ENCODE measurements around the gene FAM3A.

Gene FAM3A

DNA sequence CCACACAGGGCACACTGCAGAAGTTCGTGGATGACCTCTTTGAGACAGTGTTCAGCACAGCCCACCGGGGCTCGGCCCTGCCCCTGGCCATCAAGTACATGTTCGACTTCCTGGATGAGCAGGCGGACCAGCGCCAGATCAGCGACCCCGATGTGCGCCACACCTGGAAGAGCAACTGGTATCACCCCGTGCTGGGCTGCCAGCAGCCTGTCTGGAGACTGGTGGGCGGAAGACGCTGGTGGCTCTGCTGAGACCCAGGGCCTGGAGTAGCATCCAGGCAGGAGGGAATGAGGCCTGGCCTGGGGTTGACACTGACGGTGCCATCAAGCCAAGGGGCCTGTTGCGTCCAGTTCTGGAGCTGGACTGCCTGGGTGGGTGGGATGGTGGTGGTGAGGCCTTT lies 45.6 kb downstream of the FAM3A start:
- Histone ChIP-seq H3K4me3 (ENCODE audit: insufficient read depth, low read depth, low read length) (no peak overlapping the region), H3K36me3 (ENCODE audit: control insufficient read depth, insufficient read depth, low read length) (no peaks in the 10 kb centered on the region), H3K9me3 (ENCODE audit: control insufficient read depth, low read length) (no peaks in the 10 kb centered on the region), H3K27ac (ENCODE audit: insufficient read depth, low read depth, low read length, poor library complexity, severe bottlenecking) (no peak overlapping the region), H3K4me1 (ENCODE audit: control insufficient read depth, insufficient read depth, low read length) (no peaks in the 10 kb centered on the region), H3K27me3 (ENCODE audit: control insufficient read depth, insufficient read depth, low read length, poor library complexity, severe bottlenecking) (no peaks in the 10 kb centered on the region)
- 95 to 97% methylated on average over 14 of the region's 14 CpGs for WGBS, 2 experiments

DNA sequence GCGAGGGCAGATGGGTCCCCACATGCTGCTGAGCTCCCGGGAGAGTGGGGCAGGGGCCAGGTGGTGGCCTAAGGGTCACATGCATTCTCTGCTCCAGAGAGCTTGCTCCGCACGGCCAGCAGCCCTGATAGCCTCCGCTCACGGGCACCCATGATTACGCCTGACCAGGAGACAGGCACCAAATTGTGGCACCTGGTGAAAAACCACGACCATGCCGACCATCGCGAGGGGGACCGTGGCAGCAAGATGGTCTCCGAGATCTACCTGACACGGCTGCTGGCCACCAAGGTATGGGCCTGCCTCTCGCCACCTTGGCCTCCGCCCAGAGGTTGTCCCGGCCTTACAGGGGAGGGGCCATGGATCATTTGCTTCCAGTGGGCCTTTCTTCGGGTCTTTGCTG lies 46.2 kb downstream of the FAM3A start:
- WGBS, 2 experiments, result 97% methylated on average over 18 of the region's 18 CpGs
- Histone ChIP-seq H3K36me3 (ENCODE audit: control insufficient read depth, insufficient read depth, low read length) (no peaks in the 10 kb centered on the region), H3K9me3 (ENCODE audit: control insufficient read depth, low read length) (no peaks in the 10 kb centered on the region), H3K27me3 (ENCODE audit: control insufficient read depth, insufficient read depth, low read length, poor library complexity, severe bottlenecking) (no peaks in the 10 kb centered on the region), H3K27ac (ENCODE audit: insufficient read depth, low read depth, low read length, poor library complexity, severe bottlenecking) (no peak overlapping the region), H3K4me1 (ENCODE audit: control insufficient read depth, insufficient read depth, low read length) (no peaks in the 10 kb centered on the region), H3K4me3 (ENCODE audit: insufficient read depth, low read depth, low read length) (no peak overlapping the region)

DNA sequence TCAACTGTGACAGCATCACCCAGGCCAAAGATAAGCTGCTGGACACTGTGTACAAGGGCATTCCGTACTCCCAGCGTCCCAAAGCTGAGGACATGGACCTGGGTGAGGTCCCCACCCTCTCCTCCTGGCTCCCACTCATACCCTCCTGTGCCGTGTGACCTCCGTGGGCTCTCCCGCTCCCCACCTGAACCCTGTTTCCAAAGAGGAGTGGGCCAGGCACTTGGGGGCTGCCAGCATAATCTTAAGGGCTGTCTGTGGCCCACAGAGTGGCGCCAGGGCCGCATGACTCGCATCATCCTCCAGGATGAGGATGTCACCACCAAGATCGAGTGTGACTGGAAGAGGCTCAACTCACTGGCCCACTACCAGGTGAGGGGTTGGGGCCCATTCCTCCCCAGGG lies 46.9 kb downstream of the FAM3A start:
- Histone ChIP-seq H3K9me3 (ENCODE audit: control insufficient read depth, low read length) (no peaks in the 10 kb centered on the region), H3K36me3 (ENCODE audit: control insufficient read depth, insufficient read depth, low read length) (no peaks in the 10 kb centered on the region)
- WGBS, 2 experiments, result 93 to 96% methylated on average over 9 of the region's 9 CpGs

DNA sequence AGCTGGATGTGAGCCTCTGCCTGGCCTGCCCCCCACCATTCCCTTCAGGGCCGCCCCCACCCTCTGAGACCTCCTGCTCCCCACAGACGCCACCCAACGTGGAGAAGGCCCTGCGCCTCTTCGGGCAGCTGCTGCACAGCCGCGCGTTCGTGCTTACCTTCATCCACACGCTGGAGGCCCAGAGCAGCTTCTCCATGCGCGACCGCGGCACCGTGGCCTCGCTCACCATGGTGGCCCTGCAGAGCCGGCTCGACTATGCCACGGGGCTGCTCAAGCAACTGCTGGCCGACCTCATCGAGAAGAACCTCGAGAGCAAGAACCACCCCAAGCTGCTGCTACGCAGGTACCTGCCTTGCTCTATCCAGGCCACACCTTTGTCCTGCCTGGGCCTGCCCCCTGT lies 47.8 kb downstream of the FAM3A start:
- no peaks in the 10 kb centered on the region for H3K9me3 ChIP-seq (ENCODE audit: control insufficient read depth, low read length)
- H3K36me3 ChIP-seq (ENCODE audit: control insufficient read depth, insufficient read depth, low read length), result no peaks in the 10 kb centered on the region
- H3K4me1 ChIP-seq (ENCODE audit: control insufficient read depth, insufficient read depth, low read length), result no peaks in the 10 kb centered on the region
- no peak overlapping the region for H3K27ac ChIP-seq (ENCODE audit: insufficient read depth, low read depth, low read length, poor library complexity, severe bottlenecking)
- 96 to 97% methylated on average over 23 of the region's 23 CpGs for WGBS, 2 experiments
- no peaks in the 10 kb centered on the region for H3K27me3 ChIP-seq (ENCODE audit: control insufficient read depth, insufficient read depth, low read length, poor library complexity, severe bottlenecking)
- no peak overlapping the region for H3K4me3 ChIP-seq (ENCODE audit: insufficient read depth, low read depth, low read length)

More for the DNA sequence above, 46.9 kb downstream of the FAM3A start:
- Histone ChIP-seq H3K27me3 (ENCODE audit: control insufficient read depth, insufficient read depth, low read length, poor library complexity, severe bottlenecking) (no peaks in the 10 kb centered on the region), H3K4me1 (ENCODE audit: control insufficient read depth, insufficient read depth, low read length) (no peaks in the 10 kb centered on the region), H3K4me3 (ENCODE audit: insufficient read depth, low read depth, low read length) (no peak overlapping the region), H3K27ac (ENCODE audit: insufficient read depth, low read depth, low read length, poor library complexity, severe bottlenecking) (no peak overlapping the region)

DNA sequence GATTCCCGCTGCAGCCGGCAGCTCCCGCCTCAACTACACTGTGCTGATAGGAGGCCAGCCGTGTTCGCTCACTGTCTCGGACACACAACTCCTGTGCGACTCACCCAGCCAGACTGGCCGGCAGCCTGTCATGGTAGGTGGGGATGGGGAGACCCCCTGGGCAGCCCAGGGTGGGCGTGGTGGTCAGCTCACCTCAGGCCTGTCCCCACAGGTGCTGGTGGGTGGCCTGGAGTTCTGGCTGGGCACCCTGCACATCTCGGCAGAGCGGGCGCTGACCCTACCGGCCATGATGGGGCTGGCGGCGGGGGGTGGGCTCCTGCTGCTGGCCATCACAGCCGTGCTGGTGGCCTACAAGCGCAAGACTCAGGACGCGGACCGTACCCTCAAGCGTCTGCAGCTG lies 48.5 kb downstream of the FAM3A start:
- H3K27ac ChIP-seq (ENCODE audit: insufficient read depth, low read depth, low read length, poor library complexity, severe bottlenecking), result no peak overlapping the region
- 93 to 95% methylated on average over 21 of the region's 21 CpGs for WGBS, 2 experiments
- H3K36me3 ChIP-seq (ENCODE audit: control insufficient read depth, insufficient read depth, low read length), result no peaks in the 10 kb centered on the region
- H3K9me3 ChIP-seq (ENCODE audit: control insufficient read depth, low read length), result no peaks in the 10 kb centered on the region
- no peaks in the 10 kb centered on the region for H3K4me1 ChIP-seq (ENCODE audit: control insufficient read depth, insufficient read depth, low read length)
- no peak overlapping the region for H3K4me3 ChIP-seq (ENCODE audit: insufficient read depth, low read depth, low read length)
- no peaks in the 10 kb centered on the region for H3K27me3 ChIP-seq (ENCODE audit: control insufficient read depth, insufficient read depth, low read length, poor library complexity, severe bottlenecking)

DNA sequence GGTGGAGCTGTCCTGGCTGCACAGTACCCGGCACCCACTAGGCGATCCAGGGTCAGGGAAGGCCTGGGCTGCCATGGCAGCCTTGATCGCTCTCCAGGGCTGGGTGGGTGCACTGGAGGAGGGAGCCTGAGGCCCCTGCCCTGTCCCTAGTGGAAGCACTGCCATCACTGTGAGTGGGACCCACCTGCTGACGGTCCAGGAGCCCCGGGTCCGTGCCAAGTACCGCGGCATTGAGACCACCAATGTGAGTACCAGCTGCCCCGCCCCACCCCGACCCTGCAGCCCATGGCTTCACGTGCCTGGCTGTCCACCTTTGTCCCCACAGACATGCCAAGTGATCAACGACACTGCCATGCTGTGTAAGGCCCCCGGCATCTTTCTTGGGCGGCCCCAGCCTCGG lies 49.1 kb downstream of the FAM3A start:
- H3K9me3 ChIP-seq (ENCODE audit: control insufficient read depth, low read length), result no peaks in the 10 kb centered on the region
- H3K27me3 ChIP-seq (ENCODE audit: control insufficient read depth, insufficient read depth, low read length, poor library complexity, severe bottlenecking), result no peaks in the 10 kb centered on the region
- 96% methylated on average over 15 of the region's 15 CpGs for WGBS, 2 experiments
- H3K4me1 ChIP-seq (ENCODE audit: control insufficient read depth, insufficient read depth, low read length), result no peaks in the 10 kb centered on the region
- no peak overlapping the region for H3K4me3 ChIP-seq (ENCODE audit: insufficient read depth, low read depth, low read length)
- H3K36me3 ChIP-seq (ENCODE audit: control insufficient read depth, insufficient read depth, low read length), result no peaks in the 10 kb centered on the region
- no peak overlapping the region for H3K27ac ChIP-seq (ENCODE audit: insufficient read depth, low read depth, low read length, poor library complexity, severe bottlenecking)

DNA sequence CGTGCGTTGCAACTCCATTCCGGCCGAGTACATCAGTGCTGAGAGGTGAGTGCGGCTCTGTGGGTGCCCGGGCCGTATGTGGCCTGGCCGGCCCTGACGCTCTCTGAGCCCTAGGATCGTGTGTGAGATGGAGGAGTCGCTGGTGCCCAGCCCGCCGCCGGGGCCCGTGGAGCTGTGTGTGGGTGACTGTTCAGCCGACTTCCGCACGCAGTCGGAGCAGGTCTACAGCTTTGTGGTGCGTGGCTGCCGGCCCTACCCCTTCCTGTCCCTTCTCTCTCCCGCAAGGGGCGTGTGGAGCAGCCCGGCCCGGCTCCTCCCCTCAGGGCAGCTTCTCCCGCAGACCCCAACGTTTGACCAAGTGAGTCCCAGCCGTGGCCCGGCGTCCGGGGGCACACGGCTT lies 50.0 kb downstream of the FAM3A start:
- Histone ChIP-seq H3K9me3 (ENCODE audit: control insufficient read depth, low read length) (no peaks in the 10 kb centered on the region), H3K4me3 (ENCODE audit: insufficient read depth, low read depth, low read length) (no peak overlapping the region), H3K27me3 (ENCODE audit: control insufficient read depth, insufficient read depth, low read length, poor library complexity, severe bottlenecking) (no peaks in the 10 kb centered on the region), H3K4me1 (ENCODE audit: control insufficient read depth, insufficient read depth, low read length) (no peaks in the 10 kb centered on the region), H3K36me3 (ENCODE audit: control insufficient read depth, insufficient read depth, low read length) (no peaks in the 10 kb centered on the region), H3K27ac (ENCODE audit: insufficient read depth, low read depth, low read length, poor library complexity, severe bottlenecking) (no peak overlapping the region)
- 95 to 96% methylated on average over 32 of the region's 32 CpGs for WGBS, 2 experiments

DNA sequence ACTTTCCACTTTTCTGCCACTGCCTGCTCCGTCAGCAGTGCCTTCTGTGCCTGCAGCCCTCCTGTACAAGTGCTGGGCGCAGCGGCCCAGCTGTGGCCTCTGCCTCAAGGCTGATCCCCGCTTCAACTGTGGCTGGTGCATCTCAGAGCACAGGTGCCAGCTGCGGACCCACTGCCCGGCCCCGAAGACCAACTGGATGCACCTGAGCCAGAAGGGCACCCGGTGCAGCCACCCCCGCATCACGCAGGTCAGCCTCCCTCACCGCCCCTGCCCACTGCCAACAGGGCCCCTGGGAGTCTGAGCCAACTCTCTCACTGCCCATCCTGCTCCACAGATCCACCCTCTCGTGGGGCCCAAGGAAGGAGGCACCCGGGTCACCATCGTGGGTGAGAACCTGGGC lies 50.4 kb downstream of the FAM3A start:
- Histone ChIP-seq H3K27ac (ENCODE audit: insufficient read depth, low read depth, low read length, poor library complexity, severe bottlenecking) (no peak overlapping the region), H3K36me3 (ENCODE audit: control insufficient read depth, insufficient read depth, low read length) (no peaks in the 10 kb centered on the region), H3K4me1 (ENCODE audit: control insufficient read depth, insufficient read depth, low read length) (no peaks in the 10 kb centered on the region), H3K4me3 (ENCODE audit: insufficient read depth, low read depth, low read length) (no peak overlapping the region), H3K9me3 (ENCODE audit: control insufficient read depth, low read length) (no peaks in the 10 kb centered on the region), H3K27me3 (ENCODE audit: control insufficient read depth, insufficient read depth, low read length, poor library complexity, severe bottlenecking) (no peaks in the 10 kb centered on the region)
- 87 to 91% methylated on average over 14 of the region's 14 CpGs for WGBS, 2 experiments

DNA sequence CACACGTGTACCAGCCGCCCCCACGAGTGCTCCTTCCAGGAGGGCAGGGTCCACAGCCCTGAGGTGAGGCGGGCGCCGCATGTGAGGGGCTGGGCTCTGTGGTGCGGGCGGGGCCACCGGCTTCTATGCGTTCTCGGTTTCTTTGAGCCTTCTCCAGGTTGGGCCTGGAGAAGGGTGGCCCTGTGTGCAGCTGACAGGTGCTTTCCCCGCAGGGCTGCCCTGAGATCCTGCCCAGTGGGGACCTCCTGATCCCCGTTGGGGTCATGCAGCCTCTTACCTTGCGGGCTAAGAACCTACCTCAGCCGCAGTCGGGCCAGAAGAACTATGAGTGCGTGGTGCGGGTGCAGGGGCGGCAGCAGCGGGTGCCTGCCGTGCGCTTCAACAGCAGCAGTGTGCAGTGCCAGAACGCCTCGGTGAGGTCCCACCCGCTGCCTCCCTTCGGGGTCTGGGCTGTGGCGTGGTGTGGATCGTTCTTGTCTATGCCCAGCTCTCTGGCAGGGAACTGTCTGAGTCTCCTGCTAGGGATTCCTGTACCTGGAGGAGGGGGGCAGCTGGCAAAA lies 51.1 kb downstream of the FAM3A start:
- Histone ChIP-seq H3K4me3 (ENCODE audit: insufficient read depth, low read depth, low read length) (no peak overlapping the region), H3K27me3 (ENCODE audit: control insufficient read depth, insufficient read depth, low read length, poor library complexity, severe bottlenecking) (no peaks in the 10 kb centered on the region), H3K9me3 (ENCODE audit: control insufficient read depth, low read length) (no peaks in the 10 kb centered on the region), H3K27ac (ENCODE audit: insufficient read depth, low read depth, low read length, poor library complexity, severe bottlenecking) (no peak overlapping the region), H3K36me3 (ENCODE audit: control insufficient read depth, insufficient read depth, low read length) (no peaks in the 10 kb centered on the region), H3K4me1 (ENCODE audit: control insufficient read depth, insufficient read depth, low read length) (no peaks in the 10 kb centered on the region)
- 97 to 98% methylated on average over 28 of the region's 28 CpGs for WGBS, 2 experiments

DNA sequence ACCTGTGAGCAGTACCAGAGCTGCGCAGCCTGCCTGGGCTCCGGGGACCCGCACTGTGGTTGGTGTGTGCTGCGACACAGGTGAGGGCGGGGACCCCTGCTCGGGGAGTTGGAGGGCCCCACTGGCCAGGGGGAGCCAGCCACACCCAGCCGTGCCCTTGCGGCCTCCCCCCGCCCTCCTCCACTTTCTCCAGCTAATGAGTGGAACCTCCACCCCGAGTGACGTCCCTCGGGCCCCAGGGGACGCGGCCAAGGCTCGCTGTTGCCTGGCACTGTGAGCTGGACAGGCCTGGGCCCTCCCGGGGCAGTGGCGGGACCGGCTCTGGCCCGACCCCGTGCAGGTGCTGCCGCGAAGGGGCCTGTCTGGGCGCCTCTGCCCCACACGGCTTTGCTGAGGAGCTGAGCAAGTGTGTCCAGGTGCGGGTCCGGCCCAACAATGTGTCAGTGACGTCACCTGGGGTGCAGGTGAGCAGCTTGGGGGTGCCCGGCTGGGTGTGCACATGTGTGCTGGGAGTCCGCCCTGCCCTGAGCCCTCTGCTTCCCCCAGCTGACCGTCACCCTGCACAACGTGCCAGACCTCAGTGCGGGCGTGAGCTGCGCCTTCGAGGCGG lies 52.3 kb downstream of the FAM3A start:
- Histone ChIP-seq H3K36me3 (ENCODE audit: control insufficient read depth, insufficient read depth, low read length) (no peaks in the 10 kb centered on the region), H3K27ac (ENCODE audit: insufficient read depth, low read depth, low read length, poor library complexity, severe bottlenecking) (no peak overlapping the region), H3K9me3 (ENCODE audit: control insufficient read depth, low read length) (no peaks in the 10 kb centered on the region), H3K27me3 (ENCODE audit: control insufficient read depth, insufficient read depth, low read length, poor library complexity, severe bottlenecking) (no peaks in the 10 kb centered on the region), H3K4me1 (ENCODE audit: control insufficient read depth, insufficient read depth, low read length) (no peaks in the 10 kb centered on the region), H3K4me3 (ENCODE audit: insufficient read depth, low read depth, low read length) (no peak overlapping the region)
- WGBS, 2 experiments, result 96% methylated on average over 36 of the region's 36 CpGs

DNA sequence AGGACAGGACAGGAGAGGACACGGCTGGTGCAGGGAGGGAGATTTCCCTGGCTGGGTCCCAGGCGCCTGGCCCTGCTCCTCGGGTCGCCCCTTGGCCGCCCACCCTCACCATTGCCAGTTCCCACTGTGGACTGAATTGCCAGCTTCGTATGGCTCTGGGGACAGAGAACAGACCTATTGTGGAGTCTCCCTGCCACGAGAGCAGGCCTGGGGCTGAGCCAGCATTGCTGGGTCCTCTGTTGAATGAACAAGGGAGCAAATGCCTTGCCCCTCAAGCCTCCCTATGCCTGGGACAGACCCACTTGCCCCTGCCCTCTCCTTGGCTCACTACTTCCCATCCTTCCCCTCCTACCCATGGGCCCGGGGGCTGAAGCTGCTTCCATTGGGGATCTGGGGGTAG lies 53.6 kb downstream of the FAM3A start:
- Histone ChIP-seq H3K27ac (ENCODE audit: insufficient read depth, low read depth, low read length, poor library complexity, severe bottlenecking) (no peak overlapping the region), H3K4me1 (ENCODE audit: control insufficient read depth, insufficient read depth, low read length) (no peaks in the 10 kb centered on the region), H3K4me3 (ENCODE audit: insufficient read depth, low read depth, low read length) (no peak overlapping the region), H3K9me3 (ENCODE audit: control insufficient read depth, low read length) (no peaks in the 10 kb centered on the region), H3K36me3 (ENCODE audit: control insufficient read depth, insufficient read depth, low read length) (no peaks in the 10 kb centered on the region), H3K27me3 (ENCODE audit: control insufficient read depth, insufficient read depth, low read length, poor library complexity, severe bottlenecking) (no peaks in the 10 kb centered on the region)
- 92 to 96% methylated on average over 8 of the region's 8 CpGs for WGBS, 2 experiments
